Measurements from ENCODE around the gene IFRD2. TPM values are rescaled to one million over a fixed set of nuclear protein-coding genes. Genes with fewer than 3 reads are reported as not detected.

Gene IFRD2
- 100 to 1,000 TPM in 1 of 8 experiments, 10 to 100 TPM in 7; 13.3 to 111 (median 24.8) TPM for total RNA-seq

- 0 to 45% (median 1%) methylated on average over 2 to 21 of the region's 67 CpGs; no CpG with 5 or more reads in 5 of the 10 experiments for WGBS, 10 experiments
- in situ Hi-C loops (cut with MboI; ENCODE audit: low pct_unique_long_range_greater_than_20kb in 2 of 9, low sequenced_read_pairs in 9 of 9, unreplicated experiment in 9 of 9), result no loop called here
- H3K4me1 ChIP-seq (replicated peaks in 1 of 2), result peaks cover 7 to 10% of the 10 kb centered on the region in 2 donors
- H3K27ac ChIP-seq, result peak within 1 kb of the TSS; percentile 37 to 71
- ATAC-seq (replicated peaks in 6 of 8), result peak; percentile 93 to 97 (median 94)
- peak within 1 kb of the TSS; percentile 70 to 97 (median 75) for H3K4me3 ChIP-seq
These were observed at the start of gene IFRD2 for GRCh38 chr3:50292159-50293078. IFRD2 (minus strand) TSS chr3:50292429; CDS start chr3:50292274, 155 bp downstream.

GRCh38 chr3:50341537-50341936 is 49.3 kb upstream of the IFRD2 start:
- in situ Hi-C loops (cut with MboI; ENCODE audit: low pct_unique_long_range_greater_than_20kb in 2 of 9, low sequenced_read_pairs in 9 of 9, unreplicated experiment in 9 of 9), result loop anchor here in 3 of 9 experiments (10.0 kb wide), 2 partner anchors 203 to 213 kb away; no protein-coding TSS in a partner anchor
- 20 to 83% (median 40%) methylated on average over 1 to 2 of the region's 9 CpGs; no CpG with 5 or more reads in 7 of the 10 experiments for WGBS, 10 experiments

GRCh38 chr3:50340448-50341329 is 48.5 kb upstream of the IFRD2 start, which contains the start of gene RASSF1:
RASSF1 (minus strand) TSS chr3:50340836; CDS start chr3:50340805, 31 bp downstream.
- peak in 3 of 8 experiments; percentile 22 to 27 (median 27) for ATAC-seq (replicated peaks in 6 of 8)
- in situ Hi-C loops (cut with MboI; ENCODE audit: low pct_unique_long_range_greater_than_20kb in 2 of 9, low sequenced_read_pairs in 9 of 9, unreplicated experiment in 9 of 9), result loop anchor here in 3 of 9 experiments (10.0 kb wide), 2 partner anchors 204 to 214 kb away; no protein-coding TSS in a partner anchor
- no peak within 1 kb of the TSS for H3K27ac ChIP-seq
- 0 to 40% (median 3%) methylated on average over 1 to 25 of the region's 85 CpGs; no CpG with 5 or more reads in 3 of the 10 experiments for WGBS, 10 experiments
- H3K4me3 ChIP-seq, result no peak within 1 kb of the TSS
- H3K4me1 ChIP-seq (replicated peaks in 1 of 2), result peaks cover 22 to 23% of the 10 kb centered on the region in 2 donors

More at GRCh38 chr3:50341537-50341936, 49.3 kb upstream of the IFRD2 start:
- Histone ChIP-seq H3K4me3 (no peak overlapping the region), H3K4me1 (replicated peaks in 1 of 2) (peaks cover 18 to 22% of the 10 kb centered on the region in 2 donors), H3K27ac (no peak overlapping the region)
- ATAC-seq (replicated peaks in 6 of 8), result no peak

- Histone ChIP-seq H3K4me1 (replicated peaks in 1 of 2) (peaks cover 21 to 23% of the 10 kb centered on the region in 2 donors), H3K4me3 (no peak overlapping the region), H3K27ac (no peak overlapping the region)
- no peak for ATAC-seq (replicated peaks in 6 of 8)
- whole genome bisulfite sequencing, 10 experiments, result 0 to 38% (median 0%) methylated on average over 3 to 9 of the region's 9 CpGs; no CpG with 5 or more reads in 5 of the 10 experiments
- in situ Hi-C loops (cut with MboI; ENCODE audit: low pct_unique_long_range_greater_than_20kb in 2 of 9, low sequenced_read_pairs in 9 of 9, unreplicated experiment in 9 of 9), result loop anchor here in 3 of 9 experiments (10.0 kb wide), 2 partner anchors 205 to 215 kb away; no protein-coding TSS in a partner anchor
These were observed 47.9 kb upstream of the IFRD2 start for GRCh38 chr3:50340147-50340447.

- H3K4me1 ChIP-seq (replicated peaks in 1 of 2), result peaks cover 21 to 23% of the 10 kb centered on the region in 2 donors
These were observed 47.4 kb upstream of the IFRD2 start for GRCh38 chr3:50339485-50340146.

GRCh38 chr3:50338965-50339364 is 46.7 kb upstream of the IFRD2 start:
- no peak overlapping the region for H3K4me3 ChIP-seq

More at GRCh38 chr3:50339485-50340146, 47.4 kb upstream of the IFRD2 start:
- ATAC-seq (replicated peaks in 6 of 8), result no peak
- Histone ChIP-seq H3K4me3 (no peak overlapping the region), H3K27ac (no peak overlapping the region)
- WGBS, 10 experiments, result 59 to 98% (median 87%) methylated on average over 3 to 10 of the region's 14 CpGs; no CpG with 5 or more reads in 3 of the 10 experiments
- in situ Hi-C loops (cut with MboI; ENCODE audit: low pct_unique_long_range_greater_than_20kb in 2 of 9, low sequenced_read_pairs in 9 of 9, unreplicated experiment in 9 of 9), result loop anchor here in 3 of 9 experiments (10.0 kb wide), 2 partner anchors 205 to 215 kb away; no protein-coding TSS in a partner anchor

GRCh38 chr3:50337175-50337861 is 45.1 kb upstream of the IFRD2 start:
- H3K4me3 ChIP-seq, result peak overlapping the region; percentile 54 to 80 (median 61)
- H3K27ac ChIP-seq, result peak overlapping the region; percentile 90 to 94
- in situ Hi-C loops (cut with MboI; ENCODE audit: low pct_unique_long_range_greater_than_20kb in 2 of 9, low sequenced_read_pairs in 9 of 9, unreplicated experiment in 9 of 9), result no loop called here
- WGBS, 10 experiments, result 0 to 4% (median 0%) methylated on average over 1 to 10 of the region's 79 CpGs; no CpG with 5 or more reads in 6 of the 10 experiments
- peak; percentile 73 to 90 (median 86) for ATAC-seq (replicated peaks in 6 of 8)
- peaks cover 21 to 23% of the 10 kb centered on the region in 2 donors for H3K4me1 ChIP-seq (replicated peaks in 1 of 2)

More at GRCh38 chr3:50338965-50339364, 46.7 kb upstream of the IFRD2 start:
- WGBS, 10 experiments, result 0 to 100% (median 83%) methylated on average over 2 to 5 of the region's 5 CpGs
- in situ Hi-C loops (cut with MboI; ENCODE audit: low pct_unique_long_range_greater_than_20kb in 2 of 9, low sequenced_read_pairs in 9 of 9, unreplicated experiment in 9 of 9), result no loop called here
- ATAC-seq (replicated peaks in 6 of 8), result no peak
- H3K4me1 ChIP-seq (replicated peaks in 1 of 2), result peaks cover 21 to 23% of the 10 kb centered on the region in 2 donors
- no peak overlapping the region for H3K27ac ChIP-seq

- WGBS, 10 experiments, result 0 to 4% (median 0%) methylated on average over 1 to 11 of the region's 31 CpGs; no CpG with 5 or more reads in 4 of the 10 experiments
- H3K4me3 ChIP-seq, result peak overlapping the region; percentile 54 to 80 (median 61)
- in situ Hi-C loops (cut with MboI; ENCODE audit: low pct_unique_long_range_greater_than_20kb in 2 of 9, low sequenced_read_pairs in 9 of 9, unreplicated experiment in 9 of 9), result no loop called here
- peaks cover 21 to 23% of the 10 kb centered on the region in 2 donors for H3K4me1 ChIP-seq (replicated peaks in 1 of 2)
- peak in 3 of 8 experiments; percentile 1 to 47 (median 47) for ATAC-seq (replicated peaks in 6 of 8)
- H3K27ac ChIP-seq, result peak overlapping the region; percentile 90 to 94
These were observed 44.4 kb upstream of the IFRD2 start for GRCh38 chr3:50336452-50337174.

- H3K4me3 ChIP-seq, result no peak overlapping the region
- in situ Hi-C loops (cut with MboI; ENCODE audit: low pct_unique_long_range_greater_than_20kb in 2 of 9, low sequenced_read_pairs in 9 of 9, unreplicated experiment in 9 of 9), result no loop called here
- no peak overlapping the region for H3K27ac ChIP-seq
- no peak for ATAC-seq (replicated peaks in 6 of 8)
- peaks cover 18 to 20% of the 10 kb centered on the region in 2 donors for H3K4me1 ChIP-seq (replicated peaks in 1 of 2)
- WGBS, 10 experiments, result 52 to 100% (median 83%) methylated on average over 1 to 4 of the region's 5 CpGs; no CpG with 5 or more reads in 1 of the 10 experiments
These were observed 42.3 kb upstream of the IFRD2 start for GRCh38 chr3:50334339-50335075.

- Histone ChIP-seq H3K4me3 (no peak overlapping the region), H3K4me1 (replicated peaks in 1 of 2) (peaks cover 18 to 20% of the 10 kb centered on the region in 2 donors), H3K27ac (no peak overlapping the region)
- peak in 2 of 8 experiments; percentile 1 to 11 for ATAC-seq (replicated peaks in 6 of 8)
- in situ Hi-C loops (cut with MboI; ENCODE audit: low pct_unique_long_range_greater_than_20kb in 2 of 9, low sequenced_read_pairs in 9 of 9, unreplicated experiment in 9 of 9), result no loop called here
- 27 to 94% (median 60%) methylated on average over 1 to 9 of the region's 12 CpGs; no CpG with 5 or more reads in 3 of the 10 experiments for WGBS, 10 experiments
These were observed 41.6 kb upstream of the IFRD2 start for GRCh38 chr3:50333744-50334328.
